HAP-1 (cell line): ENCODE results near the gene CHMP2A.

Source experiments
- DNase-seq, 2 experiments: peaks; one replicate each; pipeline ENCODE4 v3.0.0-alpha.2; 2016 to 2020; ENCODE audit warnings: low spot score in 2 of 2
- H3K27me3 ChIP-seq: fragments of 250-450 bp; sonication (Bioruptor Pico); 2 replicates; pipeline ENCODE4 v1.5.1; 2020; ENCODE audit warnings: low read depth, mild to moderate bottlenecking, moderate library complexity
- H3K36me3 ChIP-seq: fragments of 250-450 bp; sonication (Bioruptor Pico); replicated peaks from 2 replicates; pipeline ENCODE4 v1.5.1; 2020; ENCODE audit warnings: mild to moderate bottlenecking
- H3K4me1 ChIP-seq: fragments of 250-450 bp; sonication (Bioruptor Pico); 2 replicates; pipeline ENCODE4 v1.5.1; 2020; ENCODE audit warnings: mild to moderate bottlenecking
- H3K4me3 ChIP-seq: fragments of 250-450 bp; sonication (Bioruptor Pico); 2 replicates; pipeline ENCODE4 v1.5.1; 2020; ENCODE audit warnings: mild to moderate bottlenecking, moderate library complexity
- H3K9me3 ChIP-seq: fragments of 250-450 bp; sonication (Bioruptor Pico); 2 replicates; pipeline ENCODE4 v1.5.1; 2020; ENCODE audit warnings: mild to moderate bottlenecking, moderate library complexity
- in situ Hi-C: fragments of 300-500 bp; cut with MboI; formaldehyde crosslinking; loops from 3 replicates; pipeline ENCODE4 v1.14.3; 2020; ENCODE audit warnings: low sequenced_read_pairs, inconsistent platforms, mixed read lengths

Gene CHMP2A

GRCh38 chr19:58562122-58563033, 7.5 kb upstream of the CHMP2A start:
- H3K27me3 ChIP-seq: no peaks in the 10 kb centered on the region
- H3K9me3 ChIP-seq: no peaks in the 10 kb centered on the region
- H3K4me3 ChIP-seq: no peak overlapping the region
- DNase-seq: peak in 1 of 2 experiments; percentile 1
- H3K36me3 ChIP-seq: peaks cover 10% of the 10 kb centered on the region
- H3K4me1 ChIP-seq: peaks cover 6% of the 10 kb centered on the region
- in situ Hi-C loops: no loop called here

- DNase-seq: no peak
- Histone ChIP-seq H3K36me3 (peaks cover 17% of the 10 kb centered on the region), H3K4me3 (no peak overlapping the region), H3K9me3 (no peaks in the 10 kb centered on the region), H3K4me1 (peaks cover 6% of the 10 kb centered on the region), H3K27me3 (no peaks in the 10 kb centered on the region)
- in situ Hi-C loops: no loop called here
These were observed 6.6 kb upstream of the CHMP2A start for GRCh38 chr19:58561373-58562121.

- Histone ChIP-seq H3K27me3 (no peaks in the 10 kb centered on the region), H3K36me3 (peaks cover 23% of the 10 kb centered on the region), H3K9me3 (no peaks in the 10 kb centered on the region), H3K4me3 (no peak overlapping the region), H3K4me1 (peaks cover 6% of the 10 kb centered on the region)
- in situ Hi-C loops: no loop called here
- no peak for DNase-seq
These were observed 6.0 kb upstream of the CHMP2A start for GRCh38 chr19:58560921-58561320.

- Histone ChIP-seq H3K36me3 (peaks cover 27% of the 10 kb centered on the region), H3K4me3 (peak overlapping the region; percentile 92), H3K9me3 (no peaks in the 10 kb centered on the region), H3K4me1 (peaks cover 9% of the 10 kb centered on the region), H3K27me3 (no peaks in the 10 kb centered on the region)
- DNase-seq: no peak
- in situ Hi-C loops: no loop called here
These were observed 5.3 kb upstream of the CHMP2A start for GRCh38 chr19:58560007-58560887.

- DNase-seq: peak; percentile 86 to 96
- H3K9me3 ChIP-seq: no peaks in the 10 kb centered on the region
These were observed 4.5 kb upstream of the CHMP2A start for GRCh38 chr19:58559275-58560006.

GRCh38 chr19:58558623-58559274, 3.8 kb upstream of the CHMP2A start:
- in situ Hi-C loops: no loop called here
- Histone ChIP-seq H3K27me3 (no peaks in the 10 kb centered on the region), H3K4me1 (peaks cover 12% of the 10 kb centered on the region), H3K36me3 (peaks cover 28% of the 10 kb centered on the region), H3K9me3 (no peaks in the 10 kb centered on the region), H3K4me3 (peak overlapping the region; percentile 92)
- DNase-seq: peak; percentile 94 to 100

More at GRCh38 chr19:58559275-58560006, 4.5 kb upstream of the CHMP2A start:
- H3K4me1 ChIP-seq: peaks cover 10% of the 10 kb centered on the region
- H3K27me3 ChIP-seq: no peaks in the 10 kb centered on the region
- H3K36me3 ChIP-seq: peaks cover 28% of the 10 kb centered on the region
- H3K4me3 ChIP-seq: peak overlapping the region; percentile 92
- in situ Hi-C loops: no loop called here

GRCh38 chr19:58558066-58558622, 3.2 kb upstream of the CHMP2A start, which contains the start of gene UBE2M:
Gene UBE2M (minus strand): TSS chr19:58558611. CDS start chr19:58558381, 230 bp downstream.
- H3K4me1 ChIP-seq: peaks cover 15% of the 10 kb centered on the region

GRCh38 chr19:58557221-58558065, 2.5 kb upstream of the CHMP2A start:
- peaks cover 15% of the 10 kb centered on the region for H3K4me1 ChIP-seq
- in situ Hi-C loops: no loop called here
- H3K4me3 ChIP-seq: peak overlapping the region; percentile 92
- DNase-seq: peak in 1 of 2 experiments; percentile 13
- H3K27me3 ChIP-seq: no peaks in the 10 kb centered on the region
- H3K9me3 ChIP-seq: no peaks in the 10 kb centered on the region
- H3K36me3 ChIP-seq: peaks cover 32% of the 10 kb centered on the region

More at GRCh38 chr19:58558066-58558622, 3.2 kb upstream of the CHMP2A start, which contains the start of gene UBE2M:
- Histone ChIP-seq H3K27me3 (no peaks in the 10 kb centered on the region), H3K36me3 (peaks cover 31% of the 10 kb centered on the region), H3K9me3 (no peaks in the 10 kb centered on the region), H3K4me3 (peak within 1 kb of the TSS; percentile 92)
- in situ Hi-C loops: no loop called here
- peak in 1 of 2 experiments; percentile 77 for DNase-seq

- Histone ChIP-seq H3K27me3 (no peaks in the 10 kb centered on the region), H3K36me3 (peaks cover 39% of the 10 kb centered on the region), H3K9me3 (no peaks in the 10 kb centered on the region), H3K4me1 (peaks cover 15% of the 10 kb centered on the region), H3K4me3 (peak overlapping the region; percentile 92)
- no peak for DNase-seq
- in situ Hi-C loops: no loop called here
These were observed 1.8 kb upstream of the CHMP2A start for GRCh38 chr19:58556622-58557220.

- Histone ChIP-seq H3K27me3 (no peaks in the 10 kb centered on the region), H3K9me3 (no peaks in the 10 kb centered on the region), H3K4me3 (no peak overlapping the region), H3K36me3 (peaks cover 40% of the 10 kb centered on the region), H3K4me1 (peaks cover 15% of the 10 kb centered on the region)
- in situ Hi-C loops: no loop called here
- DNase-seq: no peak
These were observed 1.2 kb upstream of the CHMP2A start for GRCh38 chr19:58555920-58556621.
